GM21717 (cell line): ENCODE results near the gene TTC22.
"Not testable (repeated sequence)": the region's sequence is repeated elsewhere in the genome, so short reads cannot be mapped to it uniquely, and the experiment has no call there.

Experiments
- ATAC-seq: cut with Tn5 transposase; IDR thresholded peaks from one replicate; pipeline ENCODE4 v1.9.1; 2021; ENCODE audit warnings: mild to moderate bottlenecking, moderate library complexity; ENCODE audit not compliant: unreplicated experiment

Gene TTC22

DNA sequence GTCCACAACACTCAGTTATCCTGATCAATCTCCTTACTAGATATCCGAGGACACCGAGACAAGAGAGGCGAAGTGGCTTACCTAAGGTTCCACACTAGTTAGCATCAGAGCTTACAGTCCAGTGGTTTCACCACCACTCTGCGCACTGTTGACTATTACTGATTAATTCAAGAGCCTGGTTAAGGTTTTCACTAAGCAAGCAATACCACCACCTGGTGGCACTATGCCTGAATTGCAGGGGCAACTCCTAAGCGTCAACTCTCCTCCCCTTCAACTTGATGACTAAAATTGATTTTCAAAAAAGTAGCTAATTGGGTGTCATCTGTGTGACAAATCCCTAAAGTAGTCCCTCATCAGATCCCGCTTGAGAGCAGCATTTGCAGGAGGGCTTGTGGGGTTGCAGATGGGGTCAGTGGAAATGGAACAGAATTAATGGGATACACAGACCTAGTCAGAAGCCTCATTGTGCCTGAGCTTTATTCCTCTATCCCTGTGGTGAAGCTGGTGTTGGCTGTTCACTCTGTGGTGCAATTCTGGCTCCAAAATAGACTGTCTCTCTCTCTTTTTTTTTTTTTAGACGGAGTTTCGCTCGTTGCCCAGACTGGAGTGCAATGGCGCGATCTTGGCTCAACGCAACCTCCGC is 9.1 kb downstream of the TTC22 start:
- no peak for ATAC-seq

- ATAC-seq: no peak
Measured at GRCh38 chr1:54788459-54788858, 12.7 kb downstream of the TTC22 start.

DNA sequence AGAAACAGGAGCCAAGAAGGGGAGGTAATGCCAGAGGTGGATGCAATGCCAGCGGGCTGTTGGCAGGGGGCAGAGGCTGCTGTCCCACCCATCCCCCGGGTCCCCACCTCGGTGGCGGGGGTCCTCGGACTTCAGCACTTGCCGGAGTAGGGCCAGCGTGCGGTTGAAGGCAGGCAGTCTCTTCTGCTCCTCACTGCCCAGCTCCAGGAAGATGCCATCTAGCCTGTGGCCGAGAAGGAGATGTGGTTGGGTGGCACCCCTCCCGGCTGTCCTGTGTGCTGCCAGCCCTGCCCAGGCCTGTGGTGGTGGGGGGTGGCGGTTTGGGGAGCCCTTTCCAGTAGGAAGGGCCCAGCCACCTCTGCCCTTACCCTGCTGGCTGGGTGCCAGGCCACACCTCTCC is 13.5 kb downstream of the TTC22 start:
- ATAC-seq: no peak

DNA sequence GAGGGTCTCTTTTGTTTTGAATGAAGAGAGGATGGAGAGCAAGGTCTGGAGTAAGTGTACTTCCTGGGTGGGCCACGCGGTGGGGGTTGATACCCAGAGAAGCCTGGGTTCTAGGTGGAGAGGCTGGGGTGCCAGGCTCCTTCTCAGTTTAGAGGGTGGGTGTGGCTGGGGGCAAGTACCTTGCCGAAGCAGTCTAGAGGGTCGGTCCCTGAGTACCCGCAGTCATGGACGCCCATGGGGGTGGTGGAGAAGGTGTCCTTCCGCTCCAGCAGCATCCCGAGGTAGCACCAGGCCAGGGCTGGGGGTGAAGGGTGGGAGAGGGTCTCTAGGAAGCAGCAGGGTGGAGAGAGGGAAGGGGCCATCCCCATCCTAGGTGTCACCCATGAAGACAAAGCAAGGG is 14.3 kb downstream of the TTC22 start:
- no peak for ATAC-seq

GRCh38 chr1:54784066-54784465 is 17.1 kb downstream of the TTC22 start:
- ATAC-seq: no peak

DNA sequence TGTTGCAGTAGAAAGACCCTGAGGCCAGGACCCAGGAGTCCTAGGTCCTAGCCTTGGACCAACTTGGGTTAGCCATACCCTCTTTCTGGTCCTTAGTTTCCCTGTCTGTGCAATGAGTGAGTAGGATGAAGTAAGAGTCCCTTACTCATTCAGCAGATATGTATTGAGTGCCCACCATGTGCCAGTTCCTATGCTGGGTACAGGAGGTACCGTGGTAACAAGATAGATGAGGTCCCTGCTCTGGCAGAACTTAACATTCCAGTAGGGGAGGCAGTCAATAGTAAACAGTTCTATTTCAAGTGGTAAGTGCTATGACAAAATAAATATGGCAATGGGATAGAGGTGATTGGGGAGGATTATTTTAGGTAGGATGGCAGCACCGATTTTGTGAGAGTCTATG is 18.5 kb downstream of the TTC22 start:
- no peak for ATAC-seq

GRCh38 chr1:54782156-54782555 is 19.0 kb downstream of the TTC22 start:
- ATAC-seq: no peak

DNA sequence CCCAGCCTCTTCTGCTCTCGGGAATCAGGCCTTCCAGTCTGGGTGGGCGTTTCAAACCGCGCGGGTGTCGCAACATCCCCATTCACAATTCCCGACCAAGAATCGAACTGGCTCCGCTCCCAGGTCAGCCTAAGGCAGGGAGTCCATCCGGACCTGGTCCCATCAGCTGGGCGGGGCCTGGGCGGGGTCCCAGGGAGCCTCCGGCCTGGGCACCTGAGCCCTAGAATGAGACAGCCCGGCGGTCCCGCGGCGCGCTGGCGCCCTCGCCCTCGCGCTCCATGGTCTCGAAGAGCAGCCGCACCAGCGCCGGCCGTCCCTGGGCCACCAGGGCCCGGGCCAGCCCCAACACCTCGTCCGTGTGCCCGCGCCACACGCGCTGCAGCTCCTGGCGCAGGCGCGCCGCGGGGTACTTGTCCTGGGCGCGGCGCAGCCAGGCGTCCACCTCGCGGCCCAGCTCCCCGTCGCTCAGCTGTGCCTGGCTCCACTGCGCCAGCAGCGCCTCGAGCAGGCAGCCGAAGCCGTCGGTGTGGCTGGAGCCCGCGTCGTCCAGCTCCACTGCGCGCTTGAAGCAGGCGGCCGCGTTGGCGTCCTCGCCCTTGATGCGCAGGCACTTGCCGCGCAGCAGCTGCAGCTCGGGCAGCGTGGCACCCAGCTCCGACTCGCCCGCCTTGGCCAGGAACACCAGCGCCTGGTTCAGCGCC is 19.9 kb downstream of the TTC22 start:
- ATAC-seq: no peak

DNA sequence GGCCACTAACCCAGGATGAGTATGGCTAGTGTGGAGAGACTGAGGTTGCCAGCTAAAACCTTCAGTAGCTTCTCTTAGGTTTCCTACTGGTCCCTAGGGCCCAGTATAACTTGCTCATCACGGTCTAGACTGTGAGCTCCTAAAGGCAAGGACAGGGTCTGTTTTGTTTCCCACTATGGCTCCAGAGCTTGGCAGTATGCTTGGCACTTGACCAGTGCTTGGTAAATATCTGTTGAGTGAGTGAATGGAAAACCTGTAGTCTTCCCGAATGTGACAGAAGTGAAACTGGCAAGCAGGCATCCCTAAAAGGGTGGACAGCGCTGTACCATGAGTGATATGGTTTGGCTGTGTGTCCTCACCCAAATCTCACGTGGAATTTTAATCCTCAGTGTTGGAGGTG is 23.7 kb downstream of the TTC22 start:
- ATAC-seq: no peak

DNA sequence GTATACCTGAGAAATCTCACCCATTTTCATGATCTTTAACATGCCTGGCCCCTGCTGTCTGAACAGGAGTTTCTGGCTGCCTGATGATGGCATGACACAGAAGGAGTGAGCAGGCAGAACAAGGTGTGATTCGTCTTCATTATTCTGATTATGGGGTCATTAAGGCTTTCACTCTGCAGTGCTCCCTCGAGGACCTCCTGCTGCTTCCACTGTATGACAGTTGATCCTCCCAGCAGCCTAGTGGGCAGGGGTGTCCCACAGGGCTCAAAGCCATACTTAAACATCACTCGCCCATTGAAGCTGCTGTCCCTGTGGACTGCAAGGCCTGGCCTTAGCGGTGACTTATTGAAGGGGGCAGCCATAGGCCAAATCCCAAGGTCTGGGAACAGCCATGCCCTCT is 24.1 kb downstream of the TTC22 start:
- ATAC-seq: no peak

GRCh38 chr1:54775828-54776721 is 25.0 kb downstream of the TTC22 start:
- not testable (repeated sequence) for ATAC-seq

DNA sequence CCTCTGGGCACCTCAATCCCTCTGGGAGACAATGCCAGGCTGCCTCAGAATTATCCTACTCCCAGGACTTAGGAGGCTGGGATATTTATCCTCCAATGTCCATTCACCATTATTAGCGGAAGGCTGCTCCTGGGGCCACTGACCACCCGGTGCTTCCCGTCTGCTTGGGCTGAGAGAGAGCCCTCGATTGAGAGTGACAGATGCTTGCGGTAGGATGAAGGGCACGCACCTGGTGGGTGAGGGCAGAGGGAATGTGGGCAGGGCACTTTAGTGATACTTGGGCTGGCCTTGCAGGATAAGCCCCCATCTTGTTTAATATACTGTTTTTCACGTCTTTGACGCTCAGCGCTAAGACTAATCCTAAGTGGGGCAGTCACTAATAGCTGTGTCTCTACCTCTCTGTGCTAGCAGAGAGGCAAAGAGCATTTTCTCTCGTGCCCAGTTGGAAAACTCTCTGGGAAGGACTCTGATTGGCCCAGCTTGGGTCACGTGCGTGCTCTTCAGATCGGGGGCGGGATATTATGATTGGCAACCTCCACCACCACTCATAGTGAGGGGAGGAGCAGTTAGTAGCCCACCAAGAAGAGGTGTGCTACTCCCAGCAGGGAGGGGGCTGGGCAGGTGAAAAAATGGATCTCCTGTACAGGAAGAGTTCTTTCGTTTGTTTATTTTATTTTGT is 26.2 kb downstream of the TTC22 start:
- ATAC-seq: no peak

DNA sequence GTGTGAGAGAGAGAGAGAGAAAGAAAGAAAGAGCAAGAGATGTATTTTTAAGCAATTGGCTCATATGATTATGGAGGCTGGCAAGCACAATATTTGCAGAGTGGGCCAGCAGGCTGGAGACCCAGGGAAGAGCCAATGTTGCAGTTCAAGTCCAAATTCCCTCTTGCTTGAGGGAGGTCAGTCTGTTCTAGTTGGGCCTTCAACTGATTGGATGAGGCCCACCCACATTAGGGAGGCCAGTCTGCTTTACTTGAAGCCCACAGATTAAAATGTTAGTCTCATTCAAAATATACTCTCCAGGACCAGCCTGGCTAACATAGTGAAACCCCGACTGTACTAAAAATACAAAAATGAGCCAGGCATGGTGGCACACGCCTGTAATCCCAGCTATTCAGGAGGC is 28.2 kb downstream of the TTC22 start:
- no peak for ATAC-seq

DNA sequence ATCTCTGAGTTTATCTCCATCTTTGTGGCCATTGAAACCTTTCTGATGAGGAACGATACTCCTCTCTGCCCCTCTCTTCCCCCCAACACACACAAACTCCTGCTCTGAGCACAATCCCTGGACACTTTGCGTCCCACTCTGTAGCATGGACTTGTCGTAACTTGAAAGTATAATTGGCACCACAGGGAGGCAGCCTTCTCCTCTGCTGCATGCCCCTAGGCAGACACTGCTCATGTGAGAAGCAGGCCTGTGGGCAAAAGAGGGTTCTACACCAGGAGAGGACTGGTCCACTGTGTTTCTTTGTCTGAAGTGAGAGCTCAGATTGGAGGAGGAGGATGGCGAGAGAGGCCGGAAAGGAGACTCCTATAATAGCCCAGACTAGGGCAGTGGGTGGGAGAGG is 33.0 kb downstream of the TTC22 start:
- no peak for ATAC-seq

GRCh38 chr1:54767526-54767925 is 33.6 kb downstream of the TTC22 start:
- ATAC-seq: no peak

GRCh38 chr1:54766726-54767125 is 34.4 kb downstream of the TTC22 start:
- no peak for ATAC-seq

DNA sequence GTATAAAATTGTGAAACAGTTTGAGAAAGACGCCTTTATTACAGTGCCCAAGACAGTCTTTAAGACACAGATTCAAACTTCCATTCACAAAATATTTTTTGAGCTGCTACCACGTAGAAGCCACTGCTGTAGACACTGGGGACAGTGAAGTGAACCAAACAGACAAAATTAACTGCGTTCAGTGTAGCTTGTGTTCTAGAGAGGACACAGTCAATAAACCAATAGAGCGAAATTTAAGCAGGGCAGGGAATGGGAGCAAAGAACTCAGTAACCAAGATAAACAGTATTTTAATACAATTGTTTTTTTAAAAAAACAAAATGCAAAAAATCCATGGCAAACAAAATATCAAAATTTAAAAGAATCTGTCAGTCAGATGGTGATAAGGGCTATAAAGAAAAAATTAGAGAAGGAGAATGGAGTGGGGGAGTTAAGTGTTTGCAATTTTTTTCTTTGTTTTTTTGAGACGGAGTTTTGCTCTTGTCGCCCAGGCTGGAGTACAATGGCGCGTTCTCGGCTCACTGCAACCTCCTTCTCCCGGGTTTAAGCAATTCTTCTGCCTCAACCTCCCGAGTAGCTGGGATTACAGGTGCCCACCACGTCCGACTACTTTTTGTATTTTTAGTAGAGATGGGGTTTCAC is 36.1 kb downstream of the TTC22 start:
- ATAC-seq: peak; percentile 5

GRCh38 chr1:54764133-54764921 is 36.8 kb downstream of the TTC22 start, which contains the start of gene PARS2:
TSS of gene PARS2 (minus strand) at chr1:54764523. CDS start at chr1:54759161, 5,362 bp downstream.
- peak; percentile 94 for ATAC-seq

DNA sequence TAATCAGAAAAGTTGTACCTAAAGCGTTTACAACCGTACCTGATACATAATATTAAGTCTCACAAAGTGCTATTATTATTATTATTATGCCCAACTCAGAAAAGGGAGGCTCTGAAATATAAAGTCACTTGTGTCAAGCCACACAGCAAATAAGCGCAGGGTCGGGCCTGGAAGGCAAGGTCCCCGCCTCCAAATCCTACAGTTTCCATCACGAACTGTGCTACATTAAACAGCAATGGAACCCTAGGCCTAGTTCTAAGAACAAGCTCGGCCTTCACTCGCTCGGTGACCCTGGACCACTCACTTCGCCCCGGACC is 37.3 kb downstream of the TTC22 start:
- no peak for ATAC-seq
